Mucosa of descending colon (tissue), 3 donors: Measurements from ENCODE around the gene RALA. TPM values are rescaled to one million over a fixed set of nuclear protein-coding genes. Genes with fewer than 3 reads are reported as not detected.

Source experiments
- ATAC-seq: fragments of 200-7000 bp; cut with Tn5 transposase; one replicate; pipeline ENCODE4 v1.9.1; 2020; ENCODE audit warnings: mild to moderate bottlenecking, moderate library complexity
- DNase-seq, 3 donors: peaks; one replicate each; pipeline ENCODE4 v3.0.0-alpha.2; 2020
- H3K36me3 ChIP-seq: fragments of 200-600 bp; one replicate; pipeline ENCODE4 v1.8.0; 2021; ENCODE audit warnings: low read depth, mild to moderate bottlenecking
- H3K4me1 ChIP-seq: fragments of 200-600 bp; one replicate; pipeline ENCODE4 v1.8.0; 2021; ENCODE audit warnings: low read depth, mild to moderate bottlenecking
- H3K4me3 ChIP-seq: fragments of 200-600 bp; one replicate; pipeline ENCODE4 v1.8.0; 2021; ENCODE audit warnings: mild to moderate bottlenecking
- H3K9me3 ChIP-seq: fragments of 200-600 bp; one replicate; pipeline ENCODE4 v1.8.0; 2021; ENCODE audit warnings: mild to moderate bottlenecking
- intact Hi-C, 2 donors: fragments of 100-400 bp; cut with DNase I in 1 of 2; cut with micrococcal nuclease in 1 of 2; formaldehyde crosslinking; loops; one replicate each; pipeline versions ENCODE4 v1.11.0 to v1.11.1; 2022; cut with DNase I, micrococcal nuclease
- total RNA-seq, 3 donors: library from RNA; stranded (reverse); fragmentation: NEBNext Ultra II Directional in 2 of 3; extraction: Animal tissue kit (Norgen Biotek cat#: 25700) in 2 of 3; gene quantifications; one replicate each; pipeline versions ENCODE4 v1.2.1 to v1.2.4, GENCODE V29; 2021 to 2023
- TF ChIP-seq, protein P1 (sequence below): fragments of 200-600 bp; IDR thresholded peaks from one replicate; pipeline ENCODE4 v1.8.0; 2022; ENCODE audit warnings: antibody characterized with exemption, mild to moderate bottlenecking
- donor health status: DM: no; HTN: no; CAD: no; lungs with moderate emphysema.
- donor health status: DM: no; HTN: no; CAD: no.
- donor health status: DM: no; HTN: yes; CAD: no.

The RALA gene
- total RNA-seq, 3 donors from 2014 or later: 35.6 to 52.5 (median 50.3) TPM

GRCh38 chr7:39670052-39670451 is 46.7 kb downstream of the RALA start:
- no peaks in the 10 kb centered on the region for H3K4me1 ChIP-seq
- no peaks in the 10 kb centered on the region for H3K36me3 ChIP-seq
- no peak for ATAC-seq
- no peak for DNase-seq
- intact Hi-C loops: no loop called here
- H3K4me3 ChIP-seq: no peak overlapping the region
- TF ChIP-seq, protein P1, sequence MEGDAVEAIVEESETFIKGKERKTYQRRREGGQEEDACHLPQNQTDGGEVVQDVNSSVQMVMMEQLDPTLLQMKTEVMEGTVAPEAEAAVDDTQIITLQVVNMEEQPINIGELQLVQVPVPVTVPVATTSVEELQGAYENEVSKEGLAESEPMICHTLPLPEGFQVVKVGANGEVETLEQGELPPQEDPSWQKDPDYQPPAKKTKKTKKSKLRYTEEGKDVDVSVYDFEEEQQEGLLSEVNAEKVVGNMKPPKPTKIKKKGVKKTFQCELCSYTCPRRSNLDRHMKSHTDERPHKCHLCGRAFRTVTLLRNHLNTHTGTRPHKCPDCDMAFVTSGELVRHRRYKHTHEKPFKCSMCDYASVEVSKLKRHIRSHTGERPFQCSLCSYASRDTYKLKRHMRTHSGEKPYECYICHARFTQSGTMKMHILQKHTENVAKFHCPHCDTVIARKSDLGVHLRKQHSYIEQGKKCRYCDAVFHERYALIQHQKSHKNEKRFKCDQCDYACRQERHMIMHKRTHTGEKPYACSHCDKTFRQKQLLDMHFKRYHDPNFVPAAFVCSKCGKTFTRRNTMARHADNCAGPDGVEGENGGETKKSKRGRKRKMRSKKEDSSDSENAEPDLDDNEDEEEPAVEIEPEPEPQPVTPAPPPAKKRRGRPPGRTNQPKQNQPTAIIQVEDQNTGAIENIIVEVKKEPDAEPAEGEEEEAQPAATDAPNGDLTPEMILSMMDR: no peak
- no peaks in the 10 kb centered on the region for H3K9me3 ChIP-seq

- no peaks in the 10 kb centered on the region for H3K36me3 ChIP-seq
- DNase-seq: no peak
- no peak for ATAC-seq
- TF ChIP-seq, protein P1: no peak
- H3K4me3 ChIP-seq: no peak overlapping the region
- no peaks in the 10 kb centered on the region for H3K9me3 ChIP-seq
- intact Hi-C loops: no loop called here
- H3K4me1 ChIP-seq: no peaks in the 10 kb centered on the region
Measured at GRCh38 chr7:39670934-39671333, 47.6 kb downstream of the RALA start.

DNA sequence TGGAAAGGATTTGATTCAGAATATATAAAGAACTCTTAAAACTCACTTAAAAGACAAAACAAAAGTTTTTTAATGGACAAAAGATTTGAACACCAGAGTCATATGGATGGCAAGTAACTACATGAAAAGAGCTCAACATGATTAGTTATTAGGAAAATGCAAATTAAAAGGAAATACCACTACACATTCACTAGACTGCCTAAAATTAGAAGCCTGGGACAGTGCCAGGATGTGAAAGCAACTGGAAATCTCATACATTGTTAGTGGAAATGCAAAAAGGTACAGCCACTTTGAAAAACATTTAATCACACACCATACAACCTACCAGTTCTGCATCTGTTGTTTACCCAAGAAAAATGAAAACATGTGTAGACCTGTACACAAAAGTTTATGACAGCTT is 48.8 kb downstream of the RALA start:
- DNase-seq: no peak
- Histone ChIP-seq H3K9me3 (peaks cover 4% of the 10 kb centered on the region), H3K4me1 (no peaks in the 10 kb centered on the region), H3K36me3 (no peaks in the 10 kb centered on the region), H3K4me3 (no peak overlapping the region)
- TF ChIP-seq, protein P1: no peak
- no peak for ATAC-seq
- intact Hi-C loops: no loop called here

GRCh38 chr7:39673868-39674267 is 50.5 kb downstream of the RALA start:
- H3K4me1 ChIP-seq: no peaks in the 10 kb centered on the region
- intact Hi-C loops: no loop called here
- no peaks in the 10 kb centered on the region for H3K36me3 ChIP-seq
- no peak overlapping the region for H3K4me3 ChIP-seq
- DNase-seq (no peak), ATAC-seq (no peak)
- H3K9me3 ChIP-seq: peaks cover 4% of the 10 kb centered on the region
- TF ChIP-seq, protein P1: no peak

- TF ChIP-seq, protein P1: no peak
- H3K4me3 ChIP-seq: no peak overlapping the region
- H3K4me1 ChIP-seq: no peaks in the 10 kb centered on the region
- intact Hi-C loops: no loop called here
- no peak for DNase-seq
- H3K36me3 ChIP-seq: no peaks in the 10 kb centered on the region
- H3K9me3 ChIP-seq: peaks cover 4% of the 10 kb centered on the region
- no peak for ATAC-seq
Measured at GRCh38 chr7:39674406-39674805, 51.0 kb downstream of the RALA start.

DNA sequence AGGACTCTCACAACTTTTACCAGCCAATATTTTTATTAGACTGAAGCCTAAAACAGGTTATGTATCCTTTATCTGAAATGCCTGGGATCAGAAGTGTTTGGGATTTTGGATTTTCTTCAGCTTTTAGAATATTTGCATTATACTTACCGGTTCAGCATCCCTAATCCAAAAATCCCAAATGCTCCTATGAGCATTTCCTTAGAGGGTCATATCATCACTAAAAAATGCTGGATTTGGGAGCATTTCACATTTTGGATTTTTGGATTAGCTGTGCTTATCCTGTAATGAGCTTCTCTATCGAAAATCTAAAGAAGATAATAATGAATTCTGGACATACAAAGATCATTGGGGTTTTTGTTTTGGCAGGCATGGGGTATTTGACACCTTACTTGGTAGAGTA is 53.0 kb downstream of the RALA start:
- DNase-seq: no peak
- H3K4me3 ChIP-seq: no peak overlapping the region
- H3K4me1 ChIP-seq: no peaks in the 10 kb centered on the region
- no peak for ATAC-seq
- H3K9me3 ChIP-seq: peaks cover 4% of the 10 kb centered on the region
- intact Hi-C loops: no loop called here
- no peaks in the 10 kb centered on the region for H3K36me3 ChIP-seq
- TF ChIP-seq, protein P1: no peak
